ENCODE data around the gene SYNE3. TPM values are rescaled to one million over a fixed set of nuclear protein-coding genes. Genes with fewer than 3 reads are reported as not detected.

Gene SYNE3
- total RNA-seq, 2 experiments from 2014 or later, result 91.5 TPM

- Mint-ChIP-seq H3K27me3 (ENCODE audit: low read depth) (no peaks in the 10 kb centered on the region), H3K9me3 (ENCODE audit: insufficient read depth) (no peaks in the 10 kb centered on the region), H3K27ac (no peak overlapping the region), H3K36me3 (ENCODE audit: low read depth) (peaks cover 46% of the 10 kb centered on the region), H3K4me3 (no peak overlapping the region), H3K4me1 (ENCODE audit: low read depth) (peaks cover 36% of the 10 kb centered on the region)
- ChIA-PET CTCF (no interaction called here), POLR2A (no interaction called here)
- no peak for ATAC-seq
- DNase-seq, result no peak
These were observed 39.7 kb downstream of the SYNE3 start for GRCh38 chr14:95476747-95477146.

GRCh38 chr14:95475540-95476240 is 40.8 kb downstream of the SYNE3 start:
- Mint-ChIP-seq H3K9me3 (ENCODE audit: insufficient read depth) (no peaks in the 10 kb centered on the region), H3K4me3 (no peak overlapping the region), H3K36me3 (ENCODE audit: low read depth) (peaks cover 51% of the 10 kb centered on the region), H3K27me3 (ENCODE audit: low read depth) (no peaks in the 10 kb centered on the region), H3K4me1 (ENCODE audit: low read depth) (peaks cover 33% of the 10 kb centered on the region), H3K27ac (no peak overlapping the region)
- POLR2A ChIA-PET, result no interaction called here
- ATAC-seq, result no peak
- no peak for DNase-seq
- CTCF ChIA-PET, result interaction anchor here (1.1 kb wide), 1 partner anchor 34 kb away, joined by 3 read pairs; no protein-coding TSS in a partner anchor

GRCh38 chr14:95474941-95475340 is 41.5 kb downstream of the SYNE3 start:
- CTCF ChIA-PET, result interaction anchor here (1.1 kb wide), 1 partner anchor 33 kb away, joined by 3 read pairs; no protein-coding TSS in a partner anchor
- no peak for DNase-seq
- Mint-ChIP-seq H3K36me3 (ENCODE audit: low read depth) (peaks cover 54% of the 10 kb centered on the region), H3K27me3 (ENCODE audit: low read depth) (no peaks in the 10 kb centered on the region), H3K4me1 (ENCODE audit: low read depth) (peaks cover 28% of the 10 kb centered on the region), H3K4me3 (no peak overlapping the region), H3K9me3 (ENCODE audit: insufficient read depth) (no peaks in the 10 kb centered on the region), H3K27ac (no peak overlapping the region)
- no peak for ATAC-seq
- POLR2A ChIA-PET, result interaction anchor here (1.0 kb wide), 1 partner anchor 9 kb away, joined by 3 read pairs; no protein-coding TSS in a partner anchor

GRCh38 chr14:95474486-95474885 is 42.0 kb downstream of the SYNE3 start:
- H3K27me3 Mint-ChIP-seq (ENCODE audit: low read depth), result no peaks in the 10 kb centered on the region
- H3K9me3 Mint-ChIP-seq (ENCODE audit: insufficient read depth), result no peaks in the 10 kb centered on the region
- ATAC-seq, result no peak
- no peak overlapping the region for H3K4me3 Mint-ChIP-seq
- peaks cover 27% of the 10 kb centered on the region for H3K4me1 Mint-ChIP-seq (ENCODE audit: low read depth)
- POLR2A ChIA-PET, result interaction anchor here (1.0 kb wide), 1 partner anchor 9 kb away, joined by 3 read pairs; no protein-coding TSS in a partner anchor
- CTCF ChIA-PET, result interaction anchor here (1.1 to 1.3 kb wide), 3 partner anchors 11 to 33 kb away, joined by 3 to 5 read pairs (median 5); no protein-coding TSS in a partner anchor
- DNase-seq, result no peak
- peaks cover 53% of the 10 kb centered on the region for H3K36me3 Mint-ChIP-seq (ENCODE audit: low read depth)
- H3K27ac Mint-ChIP-seq, result peak overlapping the region; percentile 22

GRCh38 chr14:95472819-95473251 is 43.6 kb downstream of the SYNE3 start:
- ChIA-PET POLR2A (no interaction called here), CTCF (interaction anchor here (0.9 kb wide), 1 partner anchor 34 kb away, joined by 3 read pairs; no protein-coding TSS in a partner anchor)
- ATAC-seq (no peak), DNase-seq (no peak)
- H3K4me1 Mint-ChIP-seq (ENCODE audit: low read depth), result peaks cover 21% of the 10 kb centered on the region
- peaks cover 60% of the 10 kb centered on the region for H3K36me3 Mint-ChIP-seq (ENCODE audit: low read depth)
- H3K9me3 Mint-ChIP-seq (ENCODE audit: insufficient read depth), result no peaks in the 10 kb centered on the region
- H3K27ac Mint-ChIP-seq, result no peak overlapping the region
- H3K4me3 Mint-ChIP-seq, result no peak overlapping the region
- H3K27me3 Mint-ChIP-seq (ENCODE audit: low read depth), result no peaks in the 10 kb centered on the region

- peaks cover 19% of the 10 kb centered on the region for H3K4me1 Mint-ChIP-seq (ENCODE audit: low read depth)
- no peaks in the 10 kb centered on the region for H3K9me3 Mint-ChIP-seq (ENCODE audit: insufficient read depth)
- ChIA-PET CTCF (interaction anchor here (1.0 kb wide), 1 partner anchor 51 kb away, joined by 3 read pairs; no protein-coding TSS in a partner anchor), POLR2A (interaction anchor here (0.7 kb wide), 1 partner anchor 73 kb away, joined by 3 read pairs; no protein-coding TSS in a partner anchor)
- peaks cover 62% of the 10 kb centered on the region for H3K36me3 Mint-ChIP-seq (ENCODE audit: low read depth)
- no peak overlapping the region for H3K27ac Mint-ChIP-seq
- H3K27me3 Mint-ChIP-seq (ENCODE audit: low read depth), result no peaks in the 10 kb centered on the region
- DNase-seq, result no peak
- no peak for ATAC-seq
- no peak overlapping the region for H3K4me3 Mint-ChIP-seq
These were observed 45.0 kb downstream of the SYNE3 start for GRCh38 chr14:95471476-95471875.

GRCh38 chr14:95471016-95471415 is 45.4 kb downstream of the SYNE3 start:
- POLR2A ChIA-PET, result interaction anchor here (0.7 kb wide), 1 partner anchor 74 kb away, joined by 3 read pairs; no protein-coding TSS in a partner anchor

GRCh38 chr14:95469134-95469481 is 47.3 kb downstream of the SYNE3 start:
- Mint-ChIP-seq H3K4me3 (no peak overlapping the region), H3K27ac (no peak overlapping the region), H3K4me1 (ENCODE audit: low read depth) (peaks cover 26% of the 10 kb centered on the region), H3K36me3 (ENCODE audit: low read depth) (peaks cover 71% of the 10 kb centered on the region), H3K9me3 (ENCODE audit: insufficient read depth) (no peaks in the 10 kb centered on the region), H3K27me3 (ENCODE audit: low read depth) (no peaks in the 10 kb centered on the region)
- no peak for DNase-seq
- no peak for ATAC-seq
- CTCF ChIA-PET, result interaction anchor here (0.9 to 1.6 kb wide), 4 partner anchors 10 to 58 kb away, joined by 3 to 6 read pairs (median 4); no protein-coding TSS in a partner anchor
- POLR2A ChIA-PET, result interaction anchor here (0.5 kb wide), 1 partner anchor 312 kb away, joined by 4 read pairs; the partner anchor contains the start of gene DICER1

More at GRCh38 chr14:95471016-95471415, 45.4 kb downstream of the SYNE3 start:
- no peak overlapping the region for H3K4me3 Mint-ChIP-seq
- H3K4me1 Mint-ChIP-seq (ENCODE audit: low read depth), result peaks cover 15% of the 10 kb centered on the region
- DNase-seq, result no peak
- H3K9me3 Mint-ChIP-seq (ENCODE audit: insufficient read depth), result no peaks in the 10 kb centered on the region
- CTCF ChIA-PET, result interaction anchor here (1.0 kb wide), 1 partner anchor 52 kb away, joined by 3 read pairs; no protein-coding TSS in a partner anchor
- H3K36me3 Mint-ChIP-seq (ENCODE audit: low read depth), result peaks cover 62% of the 10 kb centered on the region
- no peaks in the 10 kb centered on the region for H3K27me3 Mint-ChIP-seq (ENCODE audit: low read depth)
- H3K27ac Mint-ChIP-seq, result peak overlapping the region; percentile 46
- ATAC-seq, result no peak

- ChIA-PET CTCF (interaction anchor here (0.9 to 1.6 kb wide), 3 partner anchors 11 to 59 kb away, joined by 3 to 6 read pairs (median 5); no protein-coding TSS in a partner anchor), POLR2A (interaction anchor here (0.5 to 0.9 kb wide), 2 partner anchors 35 to 311 kb away, joined by 3 to 4 read pairs; partner anchors contain the start of gene DICER1)
- H3K27me3 Mint-ChIP-seq (ENCODE audit: low read depth), result no peaks in the 10 kb centered on the region
- H3K4me1 Mint-ChIP-seq (ENCODE audit: low read depth), result peaks cover 31% of the 10 kb centered on the region
- no peak overlapping the region for H3K27ac Mint-ChIP-seq
- H3K4me3 Mint-ChIP-seq, result no peak overlapping the region
- no peak for DNase-seq
- no peak for ATAC-seq
- peaks cover 71% of the 10 kb centered on the region for H3K36me3 Mint-ChIP-seq (ENCODE audit: low read depth)
- H3K9me3 Mint-ChIP-seq (ENCODE audit: insufficient read depth), result no peaks in the 10 kb centered on the region
These were observed 47.9 kb downstream of the SYNE3 start for GRCh38 chr14:95468448-95469133.

GRCh38 chr14:95467657-95468056 is 48.8 kb downstream of the SYNE3 start:
- Mint-ChIP-seq H3K36me3 (ENCODE audit: low read depth) (peaks cover 70% of the 10 kb centered on the region), H3K4me3 (no peak overlapping the region), H3K9me3 (ENCODE audit: insufficient read depth) (no peaks in the 10 kb centered on the region), H3K27ac (no peak overlapping the region), H3K4me1 (ENCODE audit: low read depth) (peaks cover 41% of the 10 kb centered on the region), H3K27me3 (ENCODE audit: low read depth) (no peaks in the 10 kb centered on the region)
- ChIA-PET POLR2A (interaction anchor here (0.9 kb wide), 1 partner anchor 36 kb away, joined by 3 read pairs; no protein-coding TSS in a partner anchor), CTCF (interaction anchor here (1.6 kb wide), 1 partner anchor 60 kb away, joined by 6 read pairs; no protein-coding TSS in a partner anchor)
- ATAC-seq (no peak), DNase-seq (no peak)

GRCh38 chr14:95467232-95467631 is 49.2 kb downstream of the SYNE3 start:
- Mint-ChIP-seq H3K9me3 (ENCODE audit: insufficient read depth) (no peaks in the 10 kb centered on the region), H3K4me3 (no peak overlapping the region), H3K27ac (no peak overlapping the region), H3K36me3 (ENCODE audit: low read depth) (peaks cover 72% of the 10 kb centered on the region), H3K27me3 (ENCODE audit: low read depth) (no peaks in the 10 kb centered on the region), H3K4me1 (ENCODE audit: low read depth) (peaks cover 45% of the 10 kb centered on the region)
- DNase-seq, result no peak
- ATAC-seq, result no peak
- ChIA-PET POLR2A (no interaction called here), CTCF (no interaction called here)
